ENCODE results near the gene IQCK.
A peak's percentile ranks its signal among the peaks of the same experiment; 100 is the strongest.

Gene IQCK

DNA sequence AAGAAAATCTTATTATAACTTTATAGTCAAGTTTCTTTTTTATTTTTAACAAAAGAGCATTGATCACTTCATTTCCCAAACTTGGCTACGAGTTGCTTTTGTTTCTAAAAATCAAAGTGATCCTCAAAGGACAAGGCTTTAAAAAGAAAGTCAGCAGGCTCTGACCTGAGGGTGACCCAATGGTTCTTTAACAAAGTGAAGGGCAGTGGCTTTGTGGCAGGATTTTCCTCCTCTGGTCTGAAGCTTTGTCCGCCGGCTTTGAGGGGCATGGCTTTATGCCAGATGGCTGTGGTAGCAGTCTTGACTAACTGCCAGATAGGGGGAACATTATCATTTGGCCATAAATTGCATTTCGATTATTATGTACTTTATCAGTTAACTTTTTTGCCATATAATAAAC, 28.5 kb downstream of the IQCK start:
- WGBS: 93% methylated on average over 2 of the region's 4 CpGs
- H3K23ac ChIP-seq (ENCODE audit: low read length in 2 of 2): no peak overlapping the region
- H3K4me3 ChIP-seq (ENCODE audit: insufficient read depth in 1 of 2, low read depth in 1 of 2, low read length in 2 of 2): no peak overlapping the region
- no peak overlapping the region for H4K91ac ChIP-seq (ENCODE audit: low read length)
- H3K27me3 ChIP-seq (ENCODE audit: control insufficient read depth in 1 of 2, insufficient read depth in 1 of 2, low read length in 2 of 2): no peaks in the 10 kb centered on the region
- H3K4me1 ChIP-seq (ENCODE audit: control insufficient read depth, insufficient read depth, low read depth, low read length): peaks cover 9% of the 10 kb centered on the region
- no peak overlapping the region for H2BK5ac ChIP-seq (ENCODE audit: low read depth, low read length, poor library complexity, severe bottlenecking)
- no peak overlapping the region for H2BK120ac ChIP-seq (ENCODE audit: low read depth, low read length)
- no peak overlapping the region for H2BK12ac ChIP-seq (ENCODE audit: low read length in 2 of 2)
- no peaks in the 10 kb centered on the region for H3K9me3 ChIP-seq (ENCODE audit: control insufficient read depth, low read length)
- no peak for DNase-seq
- no peak overlapping the region for H3K14ac ChIP-seq (ENCODE audit: low read length in 2 of 2)
- no peak overlapping the region for H3K27ac ChIP-seq (ENCODE audit: low read length, poor library complexity, severe bottlenecking)
- peaks cover 3% of the 10 kb centered on the region for H3K79me1 ChIP-seq (replicated peaks; ENCODE audit: low read length, poor library complexity, severe bottlenecking)
- no peak overlapping the region for H3K18ac ChIP-seq (ENCODE audit: low read depth in 1 of 2, low read length in 2 of 2)
- no peak overlapping the region for H2BK15ac ChIP-seq (ENCODE audit: low read depth, poor library complexity, severe bottlenecking)
- no peak overlapping the region for H2AFZ ChIP-seq (ENCODE audit: low read depth, low read length)
- H3K36me3 ChIP-seq (ENCODE audit: control insufficient read depth in 1 of 2, insufficient read depth in 2 of 2, low read depth in 1 of 2, low read length in 2 of 2): peaks cover 0 to 6% of the 10 kb centered on the region in 2 experiments
- no peak overlapping the region for H3K4ac ChIP-seq (ENCODE audit: low read depth in 1 of 2, low read length in 2 of 2)
- no peak overlapping the region for H3K9ac ChIP-seq (ENCODE audit: low read length)
- H2AK5ac ChIP-seq (ENCODE audit: low read length, severe bottlenecking): no peak overlapping the region
- no peak overlapping the region for H4K8ac ChIP-seq (ENCODE audit: low read length)
- no peak overlapping the region for H3K4me2 ChIP-seq (ENCODE audit: low read length, poor library complexity, severe bottlenecking)

DNA sequence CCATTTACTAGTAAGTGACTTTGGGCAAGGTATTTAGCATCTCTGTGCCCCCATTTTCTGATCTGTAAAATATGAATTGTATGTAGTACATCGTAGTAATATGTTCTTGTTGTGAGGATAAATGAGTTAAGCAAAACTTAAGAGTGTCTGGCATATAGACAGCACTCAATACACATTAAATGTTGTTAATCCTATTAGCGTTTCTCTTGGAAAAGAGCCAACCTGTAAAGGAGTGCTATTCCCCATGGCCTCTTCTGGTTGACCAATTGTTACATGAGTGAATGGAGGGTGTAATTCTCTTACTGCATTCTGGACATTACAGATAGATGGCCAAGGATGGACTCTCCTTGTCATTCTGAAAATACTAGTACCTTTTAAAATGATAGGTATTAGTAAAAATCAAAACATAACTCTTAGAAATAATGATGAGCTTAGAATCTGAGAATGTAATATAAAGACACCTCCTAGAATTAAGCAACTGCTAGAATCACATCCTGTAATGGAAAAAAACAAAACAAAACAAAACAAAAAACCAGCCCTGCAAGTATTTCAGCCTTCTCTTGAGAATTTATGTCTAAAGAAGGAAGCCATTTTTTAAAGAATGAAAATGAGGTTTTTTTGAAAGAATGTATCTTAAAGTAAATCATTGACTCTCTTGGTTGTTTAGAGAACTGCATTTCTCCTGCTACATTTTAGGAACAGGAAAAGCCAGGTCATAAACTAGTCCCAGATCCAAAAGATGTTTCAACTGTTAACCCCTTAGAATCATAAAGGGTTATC, 30.5 kb downstream of the IQCK start:
- H3K4me1 ChIP-seq (ENCODE audit: control insufficient read depth, insufficient read depth, low read depth, low read length): peaks cover 14% of the 10 kb centered on the region

DNA sequence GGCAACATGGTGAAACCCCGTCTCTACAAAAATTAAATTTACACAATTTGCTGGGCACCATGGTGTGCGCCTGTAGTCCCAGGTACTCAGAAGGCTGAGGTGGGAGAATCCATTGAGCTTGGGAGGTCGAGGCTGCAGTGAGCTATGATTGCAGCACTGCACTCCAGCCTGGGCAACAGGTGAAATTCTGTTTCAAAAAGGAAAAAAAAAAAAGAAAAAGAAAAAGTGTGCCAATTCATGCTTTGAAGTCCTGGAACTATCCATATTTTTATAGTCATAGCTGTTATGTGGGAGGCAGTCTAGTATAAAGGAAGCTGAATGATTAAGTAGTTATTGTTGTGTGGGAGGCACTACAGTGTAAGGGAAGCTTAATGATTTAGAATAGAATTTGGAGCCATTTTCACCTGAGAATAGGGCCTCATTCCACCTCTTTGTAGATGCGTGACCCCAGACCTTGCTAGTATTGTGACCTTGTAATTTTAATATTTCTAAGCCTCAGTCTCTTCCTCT, 31.6 kb downstream of the IQCK start:
- Histone ChIP-seq H3K14ac (ENCODE audit: low read length in 2 of 2) (no peak overlapping the region), H3K23ac (ENCODE audit: low read length in 2 of 2) (no peak overlapping the region), H3K27ac (ENCODE audit: low read length, poor library complexity, severe bottlenecking) (peak overlapping the region; percentile 60), H3K79me1 (replicated peaks; ENCODE audit: low read length, poor library complexity, severe bottlenecking) (peaks cover 3% of the 10 kb centered on the region), H3K9ac (ENCODE audit: low read length) (no peak overlapping the region), H3K27me3 (ENCODE audit: control insufficient read depth in 1 of 2, insufficient read depth in 1 of 2, low read length in 2 of 2) (no peaks in the 10 kb centered on the region), H2BK120ac (ENCODE audit: low read depth, low read length) (no peak overlapping the region), H3K9me3 (ENCODE audit: control insufficient read depth, low read length) (no peaks in the 10 kb centered on the region), H3K4ac (ENCODE audit: low read depth in 1 of 2, low read length in 2 of 2) (no peak overlapping the region), H2BK12ac (ENCODE audit: low read length in 2 of 2) (no peak overlapping the region), H2AFZ (ENCODE audit: low read depth, low read length) (no peak overlapping the region), H3K18ac (ENCODE audit: low read depth in 1 of 2, low read length in 2 of 2) (no peak overlapping the region), H3K4me3 (ENCODE audit: insufficient read depth in 1 of 2, low read depth in 1 of 2, low read length in 2 of 2) (no peak overlapping the region), H3K4me1 (ENCODE audit: control insufficient read depth, insufficient read depth, low read depth, low read length) (peaks cover 18% of the 10 kb centered on the region), H3K4me2 (ENCODE audit: low read length, poor library complexity, severe bottlenecking) (no peak overlapping the region), H3K36me3 (ENCODE audit: control insufficient read depth in 1 of 2, insufficient read depth in 2 of 2, low read depth in 1 of 2, low read length in 2 of 2) (no peaks in the 10 kb centered on the region), H4K8ac (ENCODE audit: low read length) (no peak overlapping the region), H4K91ac (ENCODE audit: low read length) (no peak overlapping the region), H2AK5ac (ENCODE audit: low read length, severe bottlenecking) (no peak overlapping the region), H2BK15ac (ENCODE audit: low read depth, poor library complexity, severe bottlenecking) (no peak overlapping the region), H2BK5ac (ENCODE audit: low read depth, low read length, poor library complexity, severe bottlenecking) (no peak overlapping the region)
- no peak for DNase-seq
- 95% methylated on average over 2 of the region's 4 CpGs for WGBS

More for the DNA sequence above, 30.5 kb downstream of the IQCK start:
- Histone ChIP-seq H2AFZ (ENCODE audit: low read depth, low read length) (no peak overlapping the region), H2BK12ac (ENCODE audit: low read length in 2 of 2) (no peak overlapping the region), H2BK15ac (ENCODE audit: low read depth, poor library complexity, severe bottlenecking) (no peak overlapping the region), H3K79me1 (replicated peaks; ENCODE audit: low read length, poor library complexity, severe bottlenecking) (peaks cover 3% of the 10 kb centered on the region), H3K27ac (ENCODE audit: low read length, poor library complexity, severe bottlenecking) (peak overlapping the region; percentile 60), H3K36me3 (ENCODE audit: control insufficient read depth in 1 of 2, insufficient read depth in 2 of 2, low read depth in 1 of 2, low read length in 2 of 2) (no peaks in the 10 kb centered on the region), H3K18ac (ENCODE audit: low read depth in 1 of 2, low read length in 2 of 2) (no peak overlapping the region), H2BK120ac (ENCODE audit: low read depth, low read length) (no peak overlapping the region), H3K4me3 (ENCODE audit: insufficient read depth in 1 of 2, low read depth in 1 of 2, low read length in 2 of 2) (no peak overlapping the region), H3K4me2 (ENCODE audit: low read length, poor library complexity, severe bottlenecking) (no peak overlapping the region), H3K27me3 (ENCODE audit: control insufficient read depth in 1 of 2, insufficient read depth in 1 of 2, low read length in 2 of 2) (no peaks in the 10 kb centered on the region), H2AK5ac (ENCODE audit: low read length, severe bottlenecking) (no peak overlapping the region), H4K8ac (ENCODE audit: low read length) (no peak overlapping the region), H3K9me3 (ENCODE audit: control insufficient read depth, low read length) (no peaks in the 10 kb centered on the region), H3K14ac (ENCODE audit: low read length in 2 of 2) (no peak overlapping the region), H3K9ac (ENCODE audit: low read length) (no peak overlapping the region), H3K4ac (ENCODE audit: low read depth in 1 of 2, low read length in 2 of 2) (no peak overlapping the region), H3K23ac (ENCODE audit: low read length in 2 of 2) (no peak overlapping the region), H4K91ac (ENCODE audit: low read length) (no peak overlapping the region), H2BK5ac (ENCODE audit: low read depth, low read length, poor library complexity, severe bottlenecking) (no peak overlapping the region)
- WGBS: 25% methylated on average over 1 of the region's 2 CpGs
- DNase-seq: peak; percentile 15

DNA sequence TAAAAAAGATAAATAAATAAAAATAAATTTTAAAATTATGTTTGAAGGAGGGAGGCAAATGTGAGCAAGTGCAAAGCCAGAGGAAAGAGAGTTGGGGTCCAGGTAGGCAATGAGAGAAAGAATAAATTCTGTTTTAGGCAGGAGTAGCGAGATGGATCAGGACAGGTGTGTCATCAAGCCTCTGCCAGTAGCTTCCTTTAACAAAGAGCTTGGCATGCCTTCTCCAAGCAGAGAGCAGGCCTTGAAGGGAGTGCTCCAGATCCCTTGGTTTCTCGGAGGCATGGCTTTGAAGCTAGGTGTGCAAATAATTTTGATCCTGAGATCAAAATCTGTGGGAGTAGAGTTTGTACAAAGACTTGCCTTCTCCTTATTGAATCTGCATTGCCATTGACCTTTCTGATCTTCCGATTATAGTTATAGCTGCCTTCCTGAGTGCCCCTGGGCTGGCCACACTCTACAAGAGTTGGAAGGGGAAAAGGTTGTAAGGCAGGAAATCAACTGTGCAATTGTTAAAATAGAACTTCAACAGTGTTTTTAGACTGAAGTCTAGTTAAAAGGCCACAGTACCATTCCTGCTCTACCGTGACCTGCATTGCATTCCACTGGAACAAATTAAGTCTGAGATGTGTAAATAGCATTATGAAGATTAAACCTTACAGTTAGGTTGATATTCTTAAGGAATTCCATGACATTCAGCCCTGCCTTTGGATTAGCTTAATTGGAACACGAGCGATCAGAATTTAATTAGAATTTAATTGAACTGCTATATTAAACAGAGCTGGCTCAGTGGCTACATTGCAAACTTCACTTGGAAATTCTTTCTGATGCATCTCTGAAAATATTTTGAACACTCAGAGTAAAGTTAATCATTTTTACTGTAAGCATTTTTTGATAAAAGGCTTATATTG, 33.7 kb downstream of the IQCK start:
- H2BK120ac ChIP-seq (ENCODE audit: low read depth, low read length): no peak overlapping the region
- H3K27ac ChIP-seq (ENCODE audit: low read length, poor library complexity, severe bottlenecking): peak overlapping the region; percentile 81
- H3K4me1 ChIP-seq (ENCODE audit: control insufficient read depth, insufficient read depth, low read depth, low read length): peaks cover 18% of the 10 kb centered on the region
- no peak overlapping the region for H4K91ac ChIP-seq (ENCODE audit: low read length)
- no peak overlapping the region for H3K4ac ChIP-seq (ENCODE audit: low read depth in 1 of 2, low read length in 2 of 2)
- H3K14ac ChIP-seq (ENCODE audit: low read length in 2 of 2): no peak overlapping the region
- H3K9ac ChIP-seq (ENCODE audit: low read length): no peak overlapping the region
- no peak overlapping the region for H2AFZ ChIP-seq (ENCODE audit: low read depth, low read length)
- no peak overlapping the region for H3K18ac ChIP-seq (ENCODE audit: low read depth in 1 of 2, low read length in 2 of 2)
- no peak overlapping the region for H2BK15ac ChIP-seq (ENCODE audit: low read depth, poor library complexity, severe bottlenecking)
- DNase-seq: no peak
- H2BK12ac ChIP-seq (ENCODE audit: low read length in 2 of 2): no peak overlapping the region
- no peaks in the 10 kb centered on the region for H3K9me3 ChIP-seq (ENCODE audit: control insufficient read depth, low read length)
- H3K23ac ChIP-seq (ENCODE audit: low read length in 2 of 2): no peak overlapping the region
- no peaks in the 10 kb centered on the region for H3K27me3 ChIP-seq (ENCODE audit: control insufficient read depth in 1 of 2, insufficient read depth in 1 of 2, low read length in 2 of 2)
- H3K4me3 ChIP-seq (ENCODE audit: insufficient read depth in 1 of 2, low read depth in 1 of 2, low read length in 2 of 2): no peak overlapping the region
- peaks cover 3% of the 10 kb centered on the region for H3K79me1 ChIP-seq (replicated peaks; ENCODE audit: low read length, poor library complexity, severe bottlenecking)
- H3K4me2 ChIP-seq (ENCODE audit: low read length, poor library complexity, severe bottlenecking): no peak overlapping the region
- 87% methylated on average over 4 of the region's 6 CpGs for WGBS
- no peak overlapping the region for H4K8ac ChIP-seq (ENCODE audit: low read length)
- H2BK5ac ChIP-seq (ENCODE audit: low read depth, low read length, poor library complexity, severe bottlenecking): no peak overlapping the region
- H3K36me3 ChIP-seq (ENCODE audit: control insufficient read depth in 1 of 2, insufficient read depth in 2 of 2, low read depth in 1 of 2, low read length in 2 of 2): no peaks in the 10 kb centered on the region
- H2AK5ac ChIP-seq (ENCODE audit: low read length, severe bottlenecking): peak overlapping the region; percentile 5

Measured in mesenchymal stem cell (in vitro differentiated cells and primary cell).